K562 (cell line): ENCODE measurements around the gene EHMT2. TPM values are rescaled to one million over a fixed set of nuclear protein-coding genes. Genes with fewer than 3 reads are reported as not detected.
A peak's percentile ranks its signal among the peaks of the same experiment; 100 is the strongest.

Source experiments
- BRF1 ChIP-seq: IDR thresholded peaks from 3 replicates; pipeline ENCODE4 v1.6.1; 2011; ENCODE audit warnings: borderline replicate concordance, mild to moderate bottlenecking; ENCODE audit not compliant: insufficient read length; ENCODE audit errors: extremely low read depth
- CAMTA2 ChIP-seq: fragments of 250-450 bp; sonication (Bioruptor Pico); conservative IDR thresholded peaks from 2 replicates; pipeline ENCODE4 v1.5.1; 2022
- CBX2 ChIP-seq: fragments of 200-600 bp; sonication (generic); IDR thresholded peaks from one replicate; pipeline ENCODE4 v1.6.1; 2012; ENCODE audit warnings: mild to moderate bottlenecking, low read length, inconsistent platforms; ENCODE audit not compliant: insufficient read depth, poor library complexity, severe bottlenecking
- HEY1 ChIP-seq: fragments of 250-450 bp; sonication (Bioruptor Pico); IDR thresholded peaks from 2 replicates; pipeline ENCODE4 v1.5.0; 2020; ENCODE audit warnings: mild to moderate bottlenecking, moderate library complexity, borderline replicate concordance
- HMGN3 ChIP-seq: IDR thresholded peaks from 2 replicates; pipeline ENCODE4 v1.6.1; 2011; ENCODE audit warnings: borderline replicate concordance, low read depth, mild to moderate bottlenecking, mixed read lengths, low read length; ENCODE audit not compliant: insufficient read length; ENCODE audit errors: extremely low read depth
- IFI16 ChIP-seq: fragments of 250-450 bp; sonication (Bioruptor Pico); IDR thresholded peaks from 2 replicates; pipeline ENCODE4 v2.1.2; 2022; ENCODE audit warnings: mild to moderate bottlenecking, inconsistent platforms
- RBM14 ChIP-seq: fragments of 200-400 bp; formaldehyde crosslinking; IDR thresholded peaks from 2 replicates; pipeline ENCODE4 v1.6.1; 2018; ENCODE audit warnings: low read depth, mild to moderate bottlenecking, low read length, moderate library complexity, borderline replicate concordance; ENCODE audit not compliant: insufficient read depth
- SREBF2 ChIP-seq: sonication (generic); formaldehyde crosslinking; IDR thresholded peaks from 2 replicates; pipeline ENCODE4 v1.4.0; 2020; ENCODE audit warnings: mild to moderate bottlenecking, missing genetic modification reagents
- ZNF3 ChIP-seq: fragments of 250-450 bp; sonication (Bioruptor Pico); IDR thresholded peaks from 2 replicates; pipeline ENCODE4 v1.5.0; 2021; ENCODE audit warnings: mild to moderate bottlenecking, moderate library complexity
- ZNF76 ChIP-seq: fragments of 250-450 bp; sonication (Bioruptor Pico); IDR thresholded peaks from 2 replicates; pipeline ENCODE4 v1.4.0; 2020; ENCODE audit warnings: mild to moderate bottlenecking, moderate library complexity, borderline replicate concordance
- polyA plus RNA-seq, 8 experiments: library from polyadenylated mRNA; depleted of rRNA in 4 of 8; stranded (reverse) in 5 of 8; unstranded in 3 of 8; fragments of >200 nt; fragmentation: Nextera tagmentation in 2 of 8; fragmentation: Illumina TruSeq in 1 of 8; extraction: Ambion mirVana in 2 of 8; extraction: Trizol in 1 of 8; gene quantifications; 2 replicates each; pipeline versions ENCODE4 v1.2.1 to v1.2.3, GENCODE V29; 2011 to 2014; ENCODE audit warnings: inconsistent platforms in 1 of 8, missing spikeins in 1 of 8
- total RNA-seq, 7 experiments: library from RNA; depleted of rRNA in 6 of 7; stranded (reverse); fragments of >200 nt in 6 of 7; fragmentation: Illumina TruSeq in 2 of 7; extraction: Trizol in 2 of 7; gene quantifications; 2 replicates each; pipeline versions ENCODE4 v1.2.1 to v1.2.3, GENCODE V29; 2011 to 2021; ENCODE audit warnings: low replicate concordance in 1 of 7
- TF ChIP-seq, protein P1 (sequence below): sonication (generic); formaldehyde crosslinking; IDR thresholded peaks from 2 replicates; pipeline ENCODE4 v1.8.0; 2023; ENCODE audit warnings: missing genetic modification reagents, mild to moderate bottlenecking, borderline replicate concordance
- TF ChIP-seq, protein P2 (sequence below): sonication (generic); IDR thresholded peaks from 2 replicates; pipeline ENCODE4 v1.6.1; 2016
- TF ChIP-seq, protein P3 (sequence below): fragments of 450-650 bp; IDR thresholded peaks from 2 replicates; pipeline ENCODE4 v1.6.1; 2016
- TF ChIP-seq, protein P4 (sequence below): fragments of 250-450 bp; sonication (Bioruptor Pico); IDR thresholded peaks from 2 replicates; pipeline ENCODE4 v1.6.1; 2021; ENCODE audit warnings: mild to moderate bottlenecking
- TF ChIP-seq, protein P5 (sequence below), 2 experiments: IDR thresholded peaks; 2 replicates each; pipeline ENCODE4 v1.6.1; 2011; ENCODE audit warnings: borderline replicate concordance in 1 of 2, control low read depth in 1 of 2, low read depth in 1 of 2, low read length in 1 of 2, mild to moderate bottlenecking in 1 of 2, mixed read lengths in 1 of 2, moderate library complexity in 1 of 2; ENCODE audit not compliant: insufficient read depth in 1 of 2, insufficient read length in 1 of 2, poor library complexity in 1 of 2, severe bottlenecking in 1 of 2; ENCODE audit errors: extremely low read depth in 1 of 2

EHMT2 gene
- total and polyA plus RNA-seq, 9 of the 15 experiments (the other 6 are each of a cell fraction or from before 2014, with no cell fraction given), result 2.1 to 63.8 (median 38.5) TPM

DNA sequence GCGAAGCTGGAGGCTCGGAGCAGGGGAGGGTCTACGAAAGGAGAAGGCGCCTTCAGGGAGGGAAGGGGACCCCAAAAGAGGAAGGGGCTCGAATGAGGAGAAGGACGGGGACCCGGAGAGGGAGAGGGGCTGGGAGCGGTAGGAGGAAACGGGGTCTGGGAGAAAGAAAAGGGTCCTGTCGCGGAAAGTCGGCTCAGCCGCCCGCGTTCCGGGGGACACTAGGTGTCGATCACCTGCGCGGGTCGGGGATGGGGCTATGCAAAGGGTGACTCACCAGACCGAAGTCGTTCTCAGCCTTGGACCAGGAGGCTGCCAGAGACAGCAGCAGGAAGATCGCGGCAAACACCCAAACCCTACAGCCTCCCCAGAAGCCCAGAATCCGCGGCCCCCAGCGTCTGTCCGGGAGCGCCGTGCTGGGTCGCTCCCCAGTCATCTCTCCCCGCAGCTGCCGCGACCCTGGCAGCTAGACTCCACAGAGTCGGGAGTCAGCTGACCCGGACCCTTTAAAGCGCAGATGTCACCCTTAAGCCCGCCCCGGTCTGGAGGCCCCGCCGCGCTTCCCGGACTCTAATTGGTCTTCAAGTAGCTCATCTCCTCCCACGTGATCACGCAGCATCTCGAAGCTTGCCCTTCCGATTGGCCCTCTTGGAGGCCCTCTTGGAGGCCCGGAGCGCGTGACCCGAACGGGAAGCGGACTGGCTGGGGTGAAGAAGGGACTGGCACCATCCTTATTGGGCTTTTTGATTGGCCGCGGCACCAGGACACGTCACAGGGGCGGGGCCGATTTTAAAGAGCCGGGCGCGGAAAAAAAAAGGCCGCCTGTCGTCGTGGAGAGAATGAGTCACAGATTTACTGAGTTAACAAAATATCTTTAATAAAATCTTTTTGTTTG is 34.9 kb downstream of the EHMT2 start, which contains the start of gene NEU1 (continued):
- TF ChIP-seq, protein P1, sequence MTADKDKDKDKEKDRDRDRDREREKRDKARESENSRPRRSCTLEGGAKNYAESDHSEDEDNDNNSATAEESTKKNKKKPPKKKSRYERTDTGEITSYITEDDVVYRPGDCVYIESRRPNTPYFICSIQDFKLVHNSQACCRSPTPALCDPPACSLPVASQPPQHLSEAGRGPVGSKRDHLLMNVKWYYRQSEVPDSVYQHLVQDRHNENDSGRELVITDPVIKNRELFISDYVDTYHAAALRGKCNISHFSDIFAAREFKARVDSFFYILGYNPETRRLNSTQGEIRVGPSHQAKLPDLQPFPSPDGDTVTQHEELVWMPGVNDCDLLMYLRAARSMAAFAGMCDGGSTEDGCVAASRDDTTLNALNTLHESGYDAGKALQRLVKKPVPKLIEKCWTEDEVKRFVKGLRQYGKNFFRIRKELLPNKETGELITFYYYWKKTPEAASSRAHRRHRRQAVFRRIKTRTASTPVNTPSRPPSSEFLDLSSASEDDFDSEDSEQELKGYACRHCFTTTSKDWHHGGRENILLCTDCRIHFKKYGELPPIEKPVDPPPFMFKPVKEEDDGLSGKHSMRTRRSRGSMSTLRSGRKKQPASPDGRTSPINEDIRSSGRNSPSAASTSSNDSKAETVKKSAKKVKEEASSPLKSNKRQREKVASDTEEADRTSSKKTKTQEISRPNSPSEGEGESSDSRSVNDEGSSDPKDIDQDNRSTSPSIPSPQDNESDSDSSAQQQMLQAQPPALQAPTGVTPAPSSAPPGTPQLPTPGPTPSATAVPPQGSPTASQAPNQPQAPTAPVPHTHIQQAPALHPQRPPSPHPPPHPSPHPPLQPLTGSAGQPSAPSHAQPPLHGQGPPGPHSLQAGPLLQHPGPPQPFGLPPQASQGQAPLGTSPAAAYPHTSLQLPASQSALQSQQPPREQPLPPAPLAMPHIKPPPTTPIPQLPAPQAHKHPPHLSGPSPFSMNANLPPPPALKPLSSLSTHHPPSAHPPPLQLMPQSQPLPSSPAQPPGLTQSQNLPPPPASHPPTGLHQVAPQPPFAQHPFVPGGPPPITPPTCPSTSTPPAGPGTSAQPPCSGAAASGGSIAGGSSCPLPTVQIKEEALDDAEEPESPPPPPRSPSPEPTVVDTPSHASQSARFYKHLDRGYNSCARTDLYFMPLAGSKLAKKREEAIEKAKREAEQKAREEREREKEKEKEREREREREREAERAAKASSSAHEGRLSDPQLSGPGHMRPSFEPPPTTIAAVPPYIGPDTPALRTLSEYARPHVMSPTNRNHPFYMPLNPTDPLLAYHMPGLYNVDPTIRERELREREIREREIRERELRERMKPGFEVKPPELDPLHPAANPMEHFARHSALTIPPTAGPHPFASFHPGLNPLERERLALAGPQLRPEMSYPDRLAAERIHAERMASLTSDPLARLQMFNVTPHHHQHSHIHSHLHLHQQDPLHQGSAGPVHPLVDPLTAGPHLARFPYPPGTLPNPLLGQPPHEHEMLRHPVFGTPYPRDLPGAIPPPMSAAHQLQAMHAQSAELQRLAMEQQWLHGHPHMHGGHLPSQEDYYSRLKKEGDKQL (CRISPR knock-in tag), result 0 out of 2 replicates have a peak, but pooled peaks have one; percentile 92
- TF ChIP-seq, protein P2, sequence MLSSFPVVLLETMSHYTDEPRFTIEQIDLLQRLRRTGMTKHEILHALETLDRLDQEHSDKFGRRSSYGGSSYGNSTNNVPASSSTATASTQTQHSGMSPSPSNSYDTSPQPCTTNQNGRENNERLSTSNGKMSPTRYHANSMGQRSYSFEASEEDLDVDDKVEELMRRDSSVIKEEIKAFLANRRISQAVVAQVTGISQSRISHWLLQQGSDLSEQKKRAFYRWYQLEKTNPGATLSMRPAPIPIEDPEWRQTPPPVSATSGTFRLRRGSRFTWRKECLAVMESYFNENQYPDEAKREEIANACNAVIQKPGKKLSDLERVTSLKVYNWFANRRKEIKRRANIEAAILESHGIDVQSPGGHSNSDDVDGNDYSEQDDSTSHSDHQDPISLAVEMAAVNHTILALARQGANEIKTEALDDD, result no peak
- 0 out of 2 replicates have a peak, but pooled peaks have one; percentile 89 for TF ChIP-seq RBM14
- TF ChIP-seq, protein P3, sequence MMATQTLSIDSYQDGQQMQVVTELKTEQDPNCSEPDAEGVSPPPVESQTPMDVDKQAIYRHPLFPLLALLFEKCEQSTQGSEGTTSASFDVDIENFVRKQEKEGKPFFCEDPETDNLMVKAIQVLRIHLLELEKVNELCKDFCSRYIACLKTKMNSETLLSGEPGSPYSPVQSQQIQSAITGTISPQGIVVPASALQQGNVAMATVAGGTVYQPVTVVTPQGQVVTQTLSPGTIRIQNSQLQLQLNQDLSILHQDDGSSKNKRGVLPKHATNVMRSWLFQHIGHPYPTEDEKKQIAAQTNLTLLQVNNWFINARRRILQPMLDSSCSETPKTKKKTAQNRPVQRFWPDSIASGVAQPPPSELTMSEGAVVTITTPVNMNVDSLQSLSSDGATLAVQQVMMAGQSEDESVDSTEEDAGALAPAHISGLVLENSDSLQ, result peak; percentile 93
- peak; percentile 75; the same call in 1 of the 2 replicates for TF ChIP-seq ZNF76 (CRISPR knock-in tag)
- TF ChIP-seq, protein P4, sequence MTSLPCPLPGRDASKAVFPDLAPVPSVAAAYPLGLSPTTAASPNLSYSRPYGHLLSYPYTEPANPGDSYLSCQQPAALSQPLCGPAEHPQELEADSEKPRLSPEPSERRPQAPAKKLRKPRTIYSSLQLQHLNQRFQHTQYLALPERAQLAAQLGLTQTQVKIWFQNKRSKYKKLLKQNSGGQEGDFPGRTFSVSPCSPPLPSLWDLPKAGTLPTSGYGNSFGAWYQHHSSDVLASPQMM, result no peak
- no peak for TF ChIP-seq CAMTA2 (CRISPR knock-in tag)
- no peak for TF ChIP-seq SREBF2 (CRISPR knock-in tag)
- 0 out of 2 replicates have a peak, but pooled peaks have one; percentile 82 for TF ChIP-seq HEY1
- no peak for TF ChIP-seq IFI16
- peak; percentile 88 for TF ChIP-seq HMGN3
- TF ChIP-seq, protein P5, sequence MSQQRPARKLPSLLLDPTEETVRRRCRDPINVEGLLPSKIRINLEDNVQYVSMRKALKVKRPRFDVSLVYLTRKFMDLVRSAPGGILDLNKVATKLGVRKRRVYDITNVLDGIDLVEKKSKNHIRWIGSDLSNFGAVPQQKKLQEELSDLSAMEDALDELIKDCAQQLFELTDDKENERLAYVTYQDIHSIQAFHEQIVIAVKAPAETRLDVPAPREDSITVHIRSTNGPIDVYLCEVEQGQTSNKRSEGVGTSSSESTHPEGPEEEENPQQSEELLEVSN (IDR thresholded peaks at IDR 0.05; ENCODE audit: borderline replicate concordance in 1 of 2, extremely low read depth in 1 of 2, insufficient read depth in 1 of 2, insufficient read length in 1 of 2, low read depth in 1 of 2, low read length in 1 of 2, poor library complexity in 1 of 2, severe bottlenecking in 1 of 2), result peak; percentile 87 to 89
- TF ChIP-seq BRF1, result no peak
- TF ChIP-seq ZNF3 (CRISPR knock-in tag), result no peak
- no peak for TF ChIP-seq CBX2
